Measurements from ENCODE around the gene ATF3.

ATF3 gene

DNA sequence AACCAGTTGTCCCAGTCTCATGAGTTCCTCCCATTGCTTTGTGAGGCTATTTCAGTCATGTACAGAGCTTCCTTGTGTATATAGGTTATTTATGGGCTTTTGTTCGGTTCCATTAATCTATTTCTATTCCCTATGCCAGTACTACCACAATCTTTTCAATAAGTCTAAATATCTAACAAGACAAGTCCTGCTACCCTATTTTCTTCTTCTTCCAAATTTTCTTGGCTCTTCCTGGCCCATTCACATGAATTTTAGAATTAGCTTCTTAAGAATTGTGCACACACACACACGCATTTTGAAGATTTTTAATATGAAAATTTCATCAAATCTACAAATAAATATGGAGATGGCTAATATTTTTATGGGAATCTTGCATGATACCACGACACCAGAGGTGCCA is 33.8 kb upstream of the ATF3 start:
- Histone ChIP-seq H3K4me1 (ENCODE audit: control insufficient read depth, insufficient read depth, low read length) (no peaks in the 10 kb centered on the region), H3K27ac (ENCODE audit: low read depth, low read length) (no peak overlapping the region), H3K36me3 (ENCODE audit: control insufficient read depth, insufficient read depth, low read length) (no peaks in the 10 kb centered on the region), H3K27me3 (ENCODE audit: control insufficient read depth, insufficient read depth, low read length) (no peaks in the 10 kb centered on the region), H3K4me3 (ENCODE audit: low read depth, low read length) (no peak overlapping the region), H3K9me3 (ENCODE audit: control insufficient read depth, insufficient read depth, low read depth, low read length) (no peaks in the 10 kb centered on the region), H3K9ac (ENCODE audit: low read length) (no peak overlapping the region)

DNA sequence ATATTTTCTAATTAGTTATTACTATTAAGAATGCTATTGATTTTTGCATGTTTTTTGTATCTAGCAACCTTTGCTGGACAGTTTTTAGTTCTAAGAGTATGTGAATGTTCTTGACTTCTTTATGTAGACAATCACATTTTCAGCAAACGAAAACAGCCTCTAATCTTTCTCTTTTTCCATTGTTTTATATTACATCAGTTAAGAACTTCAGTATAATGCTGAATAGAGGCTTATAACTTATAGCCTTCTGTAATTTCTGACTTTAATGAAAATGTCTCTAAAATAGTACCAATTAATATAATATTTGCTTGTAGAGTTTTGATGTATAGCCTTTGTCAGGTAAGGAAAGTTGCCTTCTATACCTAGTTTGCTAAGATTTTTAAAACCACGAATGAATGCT is 33.2 kb upstream of the ATF3 start:
- Histone ChIP-seq H3K4me1 (ENCODE audit: control insufficient read depth, insufficient read depth, low read length) (0 out of 2 replicates have a peak, but pooled peaks cover 3% of the 10 kb centered on the region), H3K9me3 (ENCODE audit: control insufficient read depth, insufficient read depth, low read depth, low read length) (no peaks in the 10 kb centered on the region), H3K36me3 (ENCODE audit: control insufficient read depth, insufficient read depth, low read length) (no peaks in the 10 kb centered on the region), H3K4me3 (ENCODE audit: low read depth, low read length) (no peak overlapping the region), H3K27me3 (ENCODE audit: control insufficient read depth, insufficient read depth, low read length) (no peaks in the 10 kb centered on the region), H3K27ac (ENCODE audit: low read depth, low read length) (no peak overlapping the region), H3K9ac (ENCODE audit: low read length) (no peak overlapping the region)

DNA sequence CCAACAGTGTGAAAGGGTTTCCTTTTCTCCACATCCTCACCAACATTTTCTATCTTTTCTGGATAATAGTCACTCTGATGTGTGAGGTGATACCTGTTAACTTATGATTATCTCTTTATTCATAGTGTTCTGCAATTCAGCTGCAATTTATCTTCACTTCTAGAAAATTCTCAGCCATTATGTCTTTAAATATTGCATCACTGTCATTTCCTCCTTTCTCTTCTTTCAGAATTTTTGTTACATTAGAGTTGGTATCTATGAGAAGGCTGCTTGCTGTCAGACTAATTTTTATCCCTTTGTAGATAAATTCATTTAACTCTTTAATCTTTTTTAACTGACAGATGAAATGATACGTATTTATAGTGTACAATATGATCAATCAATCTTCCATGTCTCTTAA is 30.5 kb upstream of the ATF3 start:
- H3K9ac ChIP-seq (ENCODE audit: low read length), result no peak overlapping the region
- no peaks in the 10 kb centered on the region for H3K36me3 ChIP-seq (ENCODE audit: control insufficient read depth, insufficient read depth, low read length)
- H3K4me3 ChIP-seq (ENCODE audit: low read depth, low read length), result no peak overlapping the region
- H3K4me1 ChIP-seq (ENCODE audit: control insufficient read depth, insufficient read depth, low read length), result peaks cover 4% of the 10 kb centered on the region; the same call in 1 of the 2 replicates
- no peaks in the 10 kb centered on the region for H3K9me3 ChIP-seq (ENCODE audit: control insufficient read depth, insufficient read depth, low read depth, low read length)
- no peak overlapping the region for H3K27ac ChIP-seq (ENCODE audit: low read depth, low read length)
- no peaks in the 10 kb centered on the region for H3K27me3 ChIP-seq (ENCODE audit: control insufficient read depth, insufficient read depth, low read length)

DNA sequence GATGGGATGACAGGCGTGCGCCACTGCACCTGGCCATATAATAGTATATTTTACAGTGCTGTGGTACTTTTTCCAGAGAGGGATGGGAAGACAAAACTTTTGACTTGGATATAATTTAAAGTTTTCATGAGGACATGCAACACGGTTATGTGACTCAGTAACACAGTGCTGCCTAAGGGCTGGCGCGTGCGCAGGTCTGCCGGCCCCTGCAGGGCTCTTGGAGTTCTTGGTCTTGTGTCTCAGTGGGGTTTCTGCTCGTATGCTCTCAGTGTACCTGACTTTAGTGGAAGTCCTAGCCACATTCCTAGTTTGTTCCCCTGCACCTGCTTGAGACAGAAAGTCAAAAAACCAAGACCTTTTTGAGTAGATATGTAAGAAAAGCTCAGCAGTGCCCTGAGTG is 27.5 kb upstream of the ATF3 start:
- Histone ChIP-seq H3K9ac (ENCODE audit: low read length) (no peak overlapping the region), H3K9me3 (ENCODE audit: control insufficient read depth, insufficient read depth, low read depth, low read length) (no peaks in the 10 kb centered on the region), H3K27ac (ENCODE audit: low read depth, low read length) (no peak overlapping the region), H3K4me3 (ENCODE audit: low read depth, low read length) (no peak overlapping the region), H3K4me1 (ENCODE audit: control insufficient read depth, insufficient read depth, low read length) (peaks cover 8% of the 10 kb centered on the region), H3K36me3 (ENCODE audit: control insufficient read depth, insufficient read depth, low read length) (no peaks in the 10 kb centered on the region), H3K27me3 (ENCODE audit: control insufficient read depth, insufficient read depth, low read length) (no peaks in the 10 kb centered on the region)

DNA sequence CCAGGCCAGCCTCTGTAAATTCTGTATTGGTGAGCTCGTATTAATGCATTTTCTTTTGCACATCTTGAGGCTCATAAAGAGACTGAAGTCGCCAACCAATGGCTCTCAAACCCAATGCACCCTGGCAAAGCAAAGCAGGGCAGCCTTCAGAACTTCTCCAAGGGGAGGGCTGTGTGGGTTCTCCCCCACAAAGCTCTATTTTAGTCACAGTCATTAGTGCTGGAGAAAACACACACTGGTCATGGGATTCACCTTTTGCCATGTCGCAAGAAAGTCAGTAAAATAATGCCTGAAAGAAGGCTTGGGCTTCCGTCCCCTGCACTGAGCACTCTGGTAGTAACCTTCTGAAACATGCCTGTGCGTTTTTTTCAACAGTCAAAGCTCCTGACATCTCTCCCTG is 26.3 kb upstream of the ATF3 start:
- Histone ChIP-seq H3K9ac (ENCODE audit: low read length) (no peak overlapping the region), H3K27me3 (ENCODE audit: control insufficient read depth, insufficient read depth, low read length) (no peaks in the 10 kb centered on the region), H3K27ac (ENCODE audit: low read depth, low read length) (no peak overlapping the region), H3K9me3 (ENCODE audit: control insufficient read depth, insufficient read depth, low read depth, low read length) (no peaks in the 10 kb centered on the region), H3K4me1 (ENCODE audit: control insufficient read depth, insufficient read depth, low read length) (peaks cover 8% of the 10 kb centered on the region), H3K36me3 (ENCODE audit: control insufficient read depth, insufficient read depth, low read length) (no peaks in the 10 kb centered on the region), H3K4me3 (ENCODE audit: low read depth, low read length) (no peak overlapping the region)

DNA sequence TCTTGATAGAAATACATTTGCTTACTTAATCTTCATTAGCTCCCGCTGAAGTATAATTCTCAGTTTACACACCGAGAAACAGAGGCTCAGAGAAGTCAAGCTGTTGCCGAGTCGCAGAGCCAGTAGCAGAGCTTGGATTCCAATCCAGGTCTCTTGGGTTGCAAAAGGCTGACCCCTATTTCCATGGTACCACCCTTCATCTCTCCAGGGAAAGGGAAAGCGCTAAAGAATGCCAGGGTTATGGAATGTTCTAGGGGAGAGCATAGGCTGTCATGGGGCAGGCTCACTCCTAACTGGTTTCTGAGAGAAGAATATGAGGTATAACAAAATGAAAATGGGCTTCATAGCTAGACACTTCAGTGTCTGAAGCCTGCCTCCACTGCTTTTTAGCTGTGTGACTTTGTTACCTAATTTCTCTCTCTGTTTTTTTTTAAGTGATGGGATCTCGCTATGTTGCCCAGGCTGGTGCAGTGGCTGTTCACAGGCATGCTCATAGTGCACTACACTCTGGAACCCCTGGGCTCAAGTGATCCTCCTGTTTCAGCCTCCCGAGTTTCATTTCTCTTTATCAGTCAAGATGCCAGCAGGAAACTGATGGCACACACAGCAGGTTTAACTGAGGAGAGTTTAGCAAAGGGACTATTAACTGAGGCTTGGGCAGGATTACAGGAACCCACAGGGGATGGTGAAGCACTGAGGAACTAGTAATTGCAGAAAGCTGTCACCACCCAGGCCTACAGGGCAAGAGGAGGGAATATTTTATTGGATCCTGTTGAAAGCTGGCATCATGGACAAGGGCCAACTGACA is 25.5 kb upstream of the ATF3 start:
- Histone ChIP-seq H3K4me1 (ENCODE audit: control insufficient read depth, insufficient read depth, low read length) (peaks cover 13% of the 10 kb centered on the region), H3K36me3 (ENCODE audit: control insufficient read depth, insufficient read depth, low read length) (no peaks in the 10 kb centered on the region), H3K27ac (ENCODE audit: low read depth, low read length) (no peak overlapping the region), H3K4me3 (ENCODE audit: low read depth, low read length) (no peak overlapping the region), H3K9ac (ENCODE audit: low read length) (no peak overlapping the region), H3K27me3 (ENCODE audit: control insufficient read depth, insufficient read depth, low read length) (no peaks in the 10 kb centered on the region), H3K9me3 (ENCODE audit: control insufficient read depth, insufficient read depth, low read depth, low read length) (no peaks in the 10 kb centered on the region)

DNA sequence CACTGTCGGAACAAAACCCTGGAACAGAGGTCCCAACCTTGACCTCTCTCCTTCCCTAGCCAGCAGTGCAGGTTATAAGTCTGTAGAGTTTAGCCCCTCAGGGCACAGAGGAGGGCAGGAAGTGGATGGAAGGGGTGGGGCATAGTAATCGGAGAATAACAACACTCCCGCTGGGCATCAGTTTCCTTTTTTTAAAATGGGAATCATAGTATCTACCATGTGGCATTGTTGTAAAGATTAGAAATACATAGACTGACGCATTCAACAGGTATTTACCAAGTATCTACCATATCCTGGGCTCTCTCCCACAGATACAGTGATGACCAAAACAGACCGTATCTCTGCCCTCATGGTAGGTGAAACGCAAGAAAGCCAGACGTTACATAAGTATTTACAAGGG is 24.9 kb upstream of the ATF3 start:
- H3K27ac ChIP-seq (ENCODE audit: low read depth, low read length), result no peak overlapping the region
- peaks cover 16% of the 10 kb centered on the region for H3K4me1 ChIP-seq (ENCODE audit: control insufficient read depth, insufficient read depth, low read length)
- no peak overlapping the region for H3K4me3 ChIP-seq (ENCODE audit: low read depth, low read length)
- H3K9ac ChIP-seq (ENCODE audit: low read length), result no peak overlapping the region
- H3K27me3 ChIP-seq (ENCODE audit: control insufficient read depth, insufficient read depth, low read length), result no peaks in the 10 kb centered on the region
- no peaks in the 10 kb centered on the region for H3K36me3 ChIP-seq (ENCODE audit: control insufficient read depth, insufficient read depth, low read length)
- H3K9me3 ChIP-seq (ENCODE audit: control insufficient read depth, insufficient read depth, low read depth, low read length), result no peaks in the 10 kb centered on the region

DNA sequence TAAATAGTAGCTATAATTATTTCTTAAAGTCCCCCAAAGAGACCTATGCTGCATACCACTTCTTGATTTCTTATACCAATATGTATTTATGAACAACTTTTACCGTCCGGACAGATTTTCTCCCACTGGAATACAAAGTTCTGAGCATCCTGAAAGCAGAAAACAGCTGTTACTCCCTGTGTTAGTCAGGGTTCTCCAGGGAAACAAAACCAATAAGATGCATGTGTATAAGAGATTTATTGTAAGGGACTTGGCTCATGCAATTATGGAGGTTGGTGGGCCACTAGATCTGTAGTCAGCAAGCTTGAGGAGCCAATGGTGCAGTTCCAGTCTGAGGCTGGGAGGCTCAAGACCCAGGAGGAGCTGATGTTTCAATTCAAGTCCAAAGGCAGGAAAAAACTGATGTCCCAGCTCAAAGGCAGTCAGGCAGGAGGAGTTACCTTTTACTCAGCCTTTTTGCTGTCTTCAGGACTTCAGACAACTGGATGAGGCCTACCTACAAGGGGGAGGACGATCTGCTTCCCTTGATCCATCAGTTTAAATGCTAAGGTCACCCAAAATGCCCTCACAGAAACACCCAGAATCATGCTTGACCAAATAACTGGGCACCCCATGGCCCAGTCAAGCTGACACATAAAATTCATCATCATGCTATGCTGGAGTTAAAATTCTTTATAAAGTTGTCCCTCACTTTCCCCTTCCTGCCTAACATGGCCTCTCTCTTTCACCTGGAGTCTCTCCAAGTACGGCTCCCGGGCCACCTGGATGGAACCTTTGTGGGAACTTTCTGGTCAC is 24.3 kb upstream of the ATF3 start:
- no peak overlapping the region for H3K27ac ChIP-seq (ENCODE audit: low read depth, low read length)
- H3K4me3 ChIP-seq (ENCODE audit: low read depth, low read length), result no peak overlapping the region
- no peaks in the 10 kb centered on the region for H3K27me3 ChIP-seq (ENCODE audit: control insufficient read depth, insufficient read depth, low read length)
- peaks cover 16% of the 10 kb centered on the region for H3K4me1 ChIP-seq (ENCODE audit: control insufficient read depth, insufficient read depth, low read length)
- no peaks in the 10 kb centered on the region for H3K36me3 ChIP-seq (ENCODE audit: control insufficient read depth, insufficient read depth, low read length)
- no peak overlapping the region for H3K9ac ChIP-seq (ENCODE audit: low read length)
- H3K9me3 ChIP-seq (ENCODE audit: control insufficient read depth, insufficient read depth, low read depth, low read length), result no peaks in the 10 kb centered on the region

DNA sequence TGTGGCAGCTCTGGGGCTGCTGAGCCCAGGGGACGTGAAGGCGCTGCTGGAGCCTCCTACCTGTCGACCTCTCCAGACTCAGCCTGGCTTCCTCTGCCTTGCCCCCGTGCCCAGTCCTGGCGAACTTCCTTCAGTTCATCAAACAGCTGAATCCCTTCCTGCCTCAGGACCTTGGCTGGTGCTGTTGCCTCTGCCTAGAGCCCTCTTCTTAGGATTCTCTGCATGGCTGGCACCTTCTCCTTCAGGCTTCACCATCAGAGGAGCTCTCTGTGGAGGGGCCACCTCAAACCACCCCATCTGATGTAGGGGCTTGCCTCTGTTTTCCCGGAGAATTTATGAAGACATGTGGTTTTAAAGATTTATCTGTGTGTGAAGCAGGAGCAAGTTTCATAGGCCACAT is 23.4 kb upstream of the ATF3 start:
- Histone ChIP-seq H3K9ac (ENCODE audit: low read length) (no peak overlapping the region), H3K9me3 (ENCODE audit: control insufficient read depth, insufficient read depth, low read depth, low read length) (no peaks in the 10 kb centered on the region), H3K36me3 (ENCODE audit: control insufficient read depth, insufficient read depth, low read length) (no peaks in the 10 kb centered on the region), H3K27me3 (ENCODE audit: control insufficient read depth, insufficient read depth, low read length) (no peaks in the 10 kb centered on the region), H3K4me1 (ENCODE audit: control insufficient read depth, insufficient read depth, low read length) (peaks cover 14% of the 10 kb centered on the region), H3K27ac (ENCODE audit: low read depth, low read length) (no peak overlapping the region), H3K4me3 (ENCODE audit: low read depth, low read length) (no peak overlapping the region)

DNA sequence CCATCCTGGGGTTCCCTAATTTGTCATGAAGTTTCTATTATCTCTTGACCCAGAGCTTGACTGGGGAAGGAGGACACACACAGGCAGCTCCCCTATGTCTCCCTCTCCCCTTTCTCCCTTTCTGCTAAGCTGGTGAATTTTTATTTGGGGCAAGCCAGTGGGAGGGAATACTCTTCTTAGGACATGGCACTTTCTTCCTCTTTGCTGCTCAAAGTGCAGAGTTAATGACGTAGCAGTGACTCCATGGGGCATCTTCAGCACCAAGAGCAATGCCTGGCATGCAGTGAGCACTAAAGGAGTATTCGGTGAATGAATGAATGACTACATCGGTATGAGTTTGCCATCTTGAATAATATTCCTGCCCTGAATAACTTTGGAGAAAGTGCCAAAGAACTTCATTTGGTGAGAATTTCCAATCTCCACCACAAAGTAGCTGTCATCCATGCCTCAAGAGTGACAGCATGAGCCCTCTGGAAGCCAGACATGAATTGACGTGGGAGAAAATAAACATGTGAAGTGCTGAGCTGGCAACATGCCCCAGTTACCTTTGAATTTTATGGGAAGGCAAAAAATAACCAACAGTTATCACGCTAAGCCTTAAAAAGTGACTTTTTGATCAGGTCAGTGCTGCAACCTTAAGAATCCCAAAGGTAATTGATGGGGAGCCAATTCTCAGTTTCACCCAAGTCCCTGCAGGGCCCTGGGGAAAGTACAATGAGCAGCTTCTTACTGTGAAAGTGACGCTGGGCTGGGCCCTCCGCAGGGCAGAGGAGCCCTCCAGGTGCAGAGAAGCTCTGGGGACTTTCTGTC is 22.1 kb upstream of the ATF3 start:
- no peak overlapping the region for H3K9ac ChIP-seq (ENCODE audit: low read length)
- H3K36me3 ChIP-seq (ENCODE audit: control insufficient read depth, insufficient read depth, low read length), result no peaks in the 10 kb centered on the region
- H3K9me3 ChIP-seq (ENCODE audit: control insufficient read depth, insufficient read depth, low read depth, low read length), result no peaks in the 10 kb centered on the region
- peaks cover 12% of the 10 kb centered on the region for H3K4me1 ChIP-seq (ENCODE audit: control insufficient read depth, insufficient read depth, low read length)
- H3K4me3 ChIP-seq (ENCODE audit: low read depth, low read length), result no peak overlapping the region
- no peaks in the 10 kb centered on the region for H3K27me3 ChIP-seq (ENCODE audit: control insufficient read depth, insufficient read depth, low read length)
- no peak overlapping the region for H3K27ac ChIP-seq (ENCODE audit: low read depth, low read length)

Data from HUES6 (cell line).